ENCODE measurements around the gene SLC30A1.

SLC30A1 gene

DNA sequence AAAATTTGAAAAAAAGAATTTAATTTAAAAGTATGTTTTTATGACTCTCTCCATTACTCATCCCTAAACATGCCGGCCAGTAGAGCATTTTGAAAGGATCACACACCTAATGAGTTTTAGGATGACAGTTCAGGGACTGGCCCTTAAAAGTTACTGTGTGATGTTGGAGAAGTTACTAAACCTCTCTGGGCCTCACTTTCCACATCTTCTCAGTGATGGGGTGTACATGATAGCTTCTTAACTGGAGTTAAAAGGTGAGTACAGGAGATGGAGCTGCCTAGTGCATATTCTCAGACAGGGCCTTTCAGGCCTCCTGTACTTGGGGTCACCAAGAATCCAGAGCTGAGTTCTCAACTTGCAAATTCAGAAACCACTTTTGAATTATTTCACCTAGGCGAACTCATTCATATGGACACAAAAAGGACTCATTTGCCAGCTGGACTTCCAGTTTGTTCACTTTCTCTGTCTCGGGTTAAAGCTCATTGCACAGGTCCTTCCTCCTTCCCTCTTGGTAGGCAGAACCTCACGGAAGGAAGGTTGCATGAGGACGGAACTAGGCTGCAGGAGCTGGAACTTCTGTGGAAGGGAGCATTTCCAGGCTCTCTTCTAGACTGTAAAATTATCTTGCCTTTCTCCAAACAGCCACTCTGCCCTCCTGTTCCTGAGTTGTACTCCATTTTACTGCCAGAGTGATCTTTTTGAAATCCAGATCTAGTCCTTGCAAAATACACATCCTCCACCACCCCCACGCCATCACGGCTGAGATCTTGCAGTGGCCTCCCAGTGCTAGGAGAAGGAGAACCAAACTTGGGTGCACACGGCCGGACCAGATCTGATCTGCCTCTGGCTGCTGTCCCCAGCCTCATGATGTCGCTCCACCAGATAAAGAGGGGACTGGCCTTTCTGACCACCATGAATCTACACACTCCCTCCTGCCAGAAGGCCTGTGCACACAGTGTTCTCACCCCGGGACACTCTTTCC lies 4.3 kb upstream of the SLC30A1 start:
- H3K36me3 ChIP-seq (ENCODE audit: low read depth), result no peaks in the 10 kb centered on the region
- no peaks in the 10 kb centered on the region for H3K9me3 ChIP-seq (ENCODE audit: severe bottlenecking)
- TF ChIP-seq, protein P1, sequence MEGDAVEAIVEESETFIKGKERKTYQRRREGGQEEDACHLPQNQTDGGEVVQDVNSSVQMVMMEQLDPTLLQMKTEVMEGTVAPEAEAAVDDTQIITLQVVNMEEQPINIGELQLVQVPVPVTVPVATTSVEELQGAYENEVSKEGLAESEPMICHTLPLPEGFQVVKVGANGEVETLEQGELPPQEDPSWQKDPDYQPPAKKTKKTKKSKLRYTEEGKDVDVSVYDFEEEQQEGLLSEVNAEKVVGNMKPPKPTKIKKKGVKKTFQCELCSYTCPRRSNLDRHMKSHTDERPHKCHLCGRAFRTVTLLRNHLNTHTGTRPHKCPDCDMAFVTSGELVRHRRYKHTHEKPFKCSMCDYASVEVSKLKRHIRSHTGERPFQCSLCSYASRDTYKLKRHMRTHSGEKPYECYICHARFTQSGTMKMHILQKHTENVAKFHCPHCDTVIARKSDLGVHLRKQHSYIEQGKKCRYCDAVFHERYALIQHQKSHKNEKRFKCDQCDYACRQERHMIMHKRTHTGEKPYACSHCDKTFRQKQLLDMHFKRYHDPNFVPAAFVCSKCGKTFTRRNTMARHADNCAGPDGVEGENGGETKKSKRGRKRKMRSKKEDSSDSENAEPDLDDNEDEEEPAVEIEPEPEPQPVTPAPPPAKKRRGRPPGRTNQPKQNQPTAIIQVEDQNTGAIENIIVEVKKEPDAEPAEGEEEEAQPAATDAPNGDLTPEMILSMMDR (IDR thresholded peaks at IDR 0.05; ENCODE audit: poor library complexity, severe bottlenecking), result no peak
- H3K27ac ChIP-seq (ENCODE audit: poor library complexity, severe bottlenecking), result no peak overlapping the region
- H3K27me3 ChIP-seq (ENCODE audit: insufficient read depth, poor library complexity, severe bottlenecking), result no peaks in the 10 kb centered on the region
- DNase-seq (ENCODE audit: low spot score) (no peak), ATAC-seq (ENCODE audit: low read depth) (no peak)
- H3K4me3 ChIP-seq (ENCODE audit: severe bottlenecking), result no peak overlapping the region
- no peaks in the 10 kb centered on the region for H3K4me1 ChIP-seq (ENCODE audit: insufficient read depth, poor library complexity, severe bottlenecking)

DNA sequence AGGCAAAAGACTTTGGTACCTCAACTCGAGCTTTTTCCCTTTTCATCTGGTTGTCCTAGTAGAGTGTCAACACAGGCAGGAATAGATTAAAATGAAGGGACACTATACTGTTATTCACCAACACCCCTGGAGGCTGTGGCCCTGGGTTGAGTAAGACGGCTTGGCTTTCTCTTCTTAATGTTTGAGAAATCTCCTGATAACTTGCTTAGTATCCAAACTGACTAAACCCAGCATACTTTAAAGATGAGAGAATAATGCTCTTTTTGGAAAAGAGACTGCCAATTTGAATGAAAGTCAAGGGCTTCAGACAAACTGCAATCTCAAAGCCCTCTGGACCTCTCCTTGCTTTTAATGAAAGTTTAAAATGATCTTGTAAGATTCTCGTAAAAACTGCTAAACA lies 2.6 kb upstream of the SLC30A1 start:
- Histone ChIP-seq H3K36me3 (ENCODE audit: low read depth) (no peaks in the 10 kb centered on the region), H3K9me3 (ENCODE audit: severe bottlenecking) (no peaks in the 10 kb centered on the region), H3K27ac (ENCODE audit: poor library complexity, severe bottlenecking) (no peak overlapping the region), H3K4me3 (ENCODE audit: severe bottlenecking) (no peak overlapping the region), H3K4me1 (ENCODE audit: insufficient read depth, poor library complexity, severe bottlenecking) (no peaks in the 10 kb centered on the region), H3K27me3 (ENCODE audit: insufficient read depth, poor library complexity, severe bottlenecking) (no peaks in the 10 kb centered on the region)
- ATAC-seq (ENCODE audit: low read depth), result no peak
- no peak for DNase-seq (ENCODE audit: low spot score)
- TF ChIP-seq, protein P1 (IDR thresholded peaks at IDR 0.05; ENCODE audit: poor library complexity, severe bottlenecking), result no peak

DNA sequence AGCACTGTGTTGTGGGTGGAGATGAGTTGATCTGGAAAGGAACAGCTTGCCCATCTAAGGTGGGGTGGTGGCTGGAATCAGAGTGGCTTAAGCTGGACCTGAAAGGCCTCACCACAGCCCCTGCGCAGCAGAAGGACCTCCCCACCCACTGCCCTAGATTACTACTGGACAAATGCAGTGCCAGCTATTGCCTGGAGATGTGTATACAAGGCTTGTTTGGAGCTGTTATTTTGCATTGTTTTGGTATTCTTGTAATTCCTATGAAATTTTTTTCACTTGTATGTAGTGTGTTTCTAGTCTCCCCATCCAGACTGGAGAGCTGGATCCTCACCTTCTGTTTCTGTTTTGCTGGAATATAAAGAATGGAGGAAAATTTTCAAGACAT lies 1.3 kb upstream of the SLC30A1 start:
- Histone ChIP-seq H3K4me3 (ENCODE audit: severe bottlenecking) (no peak overlapping the region), H3K27me3 (ENCODE audit: insufficient read depth, poor library complexity, severe bottlenecking) (no peaks in the 10 kb centered on the region), H3K4me1 (ENCODE audit: insufficient read depth, poor library complexity, severe bottlenecking) (peaks cover 5% of the 10 kb centered on the region), H3K9me3 (ENCODE audit: severe bottlenecking) (no peaks in the 10 kb centered on the region), H3K36me3 (ENCODE audit: low read depth) (peaks cover 8% of the 10 kb centered on the region), H3K27ac (ENCODE audit: poor library complexity, severe bottlenecking) (no peak overlapping the region)
- TF ChIP-seq, protein P1 (IDR thresholded peaks at IDR 0.05; ENCODE audit: poor library complexity, severe bottlenecking), result no peak
- ATAC-seq (ENCODE audit: low read depth) (no peak), DNase-seq (ENCODE audit: low spot score) (no peak)

DNA sequence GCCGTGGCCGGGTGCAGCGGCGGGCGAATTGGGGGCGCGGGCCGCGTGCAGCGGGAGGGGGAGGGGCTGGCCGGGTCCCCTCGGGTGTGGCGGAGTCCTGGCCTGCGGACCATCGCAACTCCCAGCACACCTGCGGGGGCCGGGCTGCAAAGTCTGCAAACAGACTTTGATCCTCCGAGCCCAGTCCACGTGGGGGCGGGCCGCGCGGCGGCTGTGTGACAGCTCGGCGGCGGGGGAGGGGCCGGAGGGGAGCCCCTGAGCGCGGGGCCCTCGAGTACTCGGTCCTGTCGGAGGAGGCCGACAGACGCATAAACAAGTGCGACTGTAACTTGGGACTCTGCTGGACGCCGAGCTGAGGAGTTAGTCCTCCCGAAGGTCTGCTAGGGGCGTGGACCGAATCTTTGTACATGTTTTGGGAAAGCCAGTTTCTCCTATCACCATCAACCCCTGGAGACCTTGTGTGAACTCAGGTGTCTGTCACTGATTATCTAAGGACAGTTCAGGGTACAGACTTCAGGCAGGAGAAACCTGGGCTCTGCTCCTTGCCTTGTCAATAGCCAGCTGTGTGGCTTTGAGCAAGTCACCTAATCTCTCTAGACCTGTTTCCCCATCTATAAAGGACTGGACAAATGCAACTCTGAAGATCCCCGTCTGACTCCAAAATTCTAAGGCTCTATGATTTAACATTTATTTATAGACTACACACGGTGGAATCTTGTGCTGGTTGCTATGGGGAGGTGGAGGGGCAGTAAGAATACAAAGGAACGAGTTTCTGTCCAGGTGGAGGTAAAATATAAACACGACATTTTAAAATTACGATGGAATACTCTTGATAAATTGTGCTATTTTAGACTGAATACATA lies 710 bp upstream of the SLC30A1 start:
- ATAC-seq (ENCODE audit: low read depth), result peak; percentile 21
- peak overlapping the region; percentile 62 for H3K4me3 ChIP-seq (ENCODE audit: severe bottlenecking)
- DNase-seq (ENCODE audit: low spot score), result peak; percentile 37

More for the DNA sequence above, 710 bp upstream of the SLC30A1 start:
- TF ChIP-seq, protein P1 (IDR thresholded peaks at IDR 0.05; ENCODE audit: poor library complexity, severe bottlenecking), result no peak
- Histone ChIP-seq H3K4me1 (ENCODE audit: insufficient read depth, poor library complexity, severe bottlenecking) (peaks cover 11% of the 10 kb centered on the region), H3K9me3 (ENCODE audit: severe bottlenecking) (no peaks in the 10 kb centered on the region), H3K27me3 (ENCODE audit: insufficient read depth, poor library complexity, severe bottlenecking) (no peaks in the 10 kb centered on the region), H3K36me3 (ENCODE audit: low read depth) (peaks cover 14% of the 10 kb centered on the region), H3K27ac (ENCODE audit: poor library complexity, severe bottlenecking) (no peak overlapping the region)
